SH-SY5Y (cell line): Measurements from ENCODE around the gene FSTL4.

Experiments
- GATA2 ChIP-seq: IDR thresholded peaks from 2 replicates; pipeline ENCODE4 v1.6.1; 2011; ENCODE audit warnings: mild to moderate bottlenecking, low read depth, low read length
- GATA3 ChIP-seq: IDR thresholded peaks from 2 replicates; pipeline ENCODE4 v1.6.1; 2011; ENCODE audit warnings: low read depth, mild to moderate bottlenecking, low read length, moderate library complexity

Gene FSTL4

DNA sequence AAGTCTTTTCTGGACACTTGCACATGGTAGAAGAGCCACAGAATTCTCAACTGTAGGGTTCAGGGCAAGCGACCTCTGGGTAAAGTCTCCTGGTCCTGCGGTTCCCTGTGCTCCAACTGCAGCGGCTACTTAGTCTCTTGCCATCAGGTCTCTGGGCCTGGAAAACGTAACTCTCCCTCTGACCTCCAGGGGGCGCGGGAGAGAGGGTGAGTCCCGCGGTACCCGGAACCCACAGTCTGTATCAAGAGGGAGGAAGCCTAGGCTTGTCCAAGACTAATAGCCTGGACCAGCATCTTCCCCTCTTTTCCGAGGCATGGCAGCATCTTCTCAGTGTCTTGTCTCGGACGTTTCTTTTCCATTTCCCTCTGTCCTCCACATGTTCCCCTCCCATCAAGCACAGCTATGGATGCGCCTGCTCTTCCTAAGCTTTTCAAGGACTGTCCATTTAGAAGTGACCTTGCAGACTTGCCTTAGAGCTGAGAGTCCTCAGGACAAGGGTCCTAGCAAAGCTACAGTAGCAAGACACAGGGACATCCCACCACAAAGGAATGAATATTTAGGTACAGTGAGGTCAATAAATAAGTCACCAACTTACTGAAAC is 59.3 kb downstream of the FSTL4 start:
- TF ChIP-seq GATA2 (no peak), GATA3 (no peak)

DNA sequence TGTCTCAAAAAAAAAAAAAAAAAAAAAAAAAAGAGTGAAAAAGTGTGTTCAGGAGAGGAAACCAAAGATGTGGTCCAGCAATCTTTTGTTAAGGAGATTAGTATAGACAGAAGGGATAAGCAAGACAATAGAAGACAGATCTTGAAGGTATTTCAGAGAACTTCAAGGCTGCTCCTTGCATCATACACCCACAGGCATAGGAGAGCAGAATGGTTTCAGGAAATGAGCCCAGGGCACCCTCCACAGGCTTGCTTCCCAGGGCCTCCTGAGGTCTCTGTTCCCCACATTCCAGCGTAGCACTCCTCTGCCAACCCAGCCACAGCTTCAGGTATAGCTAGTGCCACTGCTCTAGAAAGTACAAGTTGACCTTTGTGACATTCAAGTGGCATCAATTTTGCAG is 65.8 kb downstream of the FSTL4 start:
- TF ChIP-seq GATA2 (no peak), GATA3 (no peak)

DNA sequence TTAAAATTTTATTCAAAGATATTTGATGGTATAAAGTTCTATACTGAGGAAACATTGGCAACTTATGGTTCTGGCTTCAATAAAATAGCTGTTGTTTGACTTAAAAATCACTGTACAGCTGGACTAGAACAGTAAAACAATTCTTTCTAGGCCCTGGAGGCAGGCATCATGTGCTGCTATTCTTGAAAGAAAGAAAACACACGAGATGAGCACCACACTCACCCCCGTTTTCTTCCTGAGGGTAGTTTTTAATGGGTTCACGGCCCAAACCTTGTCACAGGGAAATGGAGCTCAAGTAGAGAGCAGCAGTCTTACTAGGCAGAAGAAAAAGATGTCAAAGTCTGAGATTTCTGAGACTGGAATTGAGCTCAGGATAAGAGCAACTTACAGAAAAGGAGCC is 68.0 kb downstream of the FSTL4 start:
- TF ChIP-seq GATA2 (no peak), GATA3 (no peak)

DNA sequence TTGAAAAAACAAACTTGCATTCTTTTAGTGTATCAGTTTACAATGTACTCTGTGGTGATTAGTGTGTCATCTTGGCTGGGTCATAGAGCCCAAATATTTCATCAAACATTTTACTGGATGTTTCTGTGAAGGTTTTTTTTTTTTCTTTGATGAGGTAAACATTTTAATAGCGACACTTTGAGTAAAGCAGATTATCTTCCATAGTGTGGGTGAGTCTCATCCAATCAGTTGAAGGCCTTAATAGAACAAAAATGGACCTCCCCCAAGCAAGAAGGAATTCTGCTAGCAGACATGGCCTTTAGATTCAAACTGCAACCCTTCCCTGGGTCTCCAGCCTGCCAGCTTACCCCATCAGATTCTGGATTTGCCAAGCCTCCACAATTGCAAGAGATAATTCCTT is 72.5 kb downstream of the FSTL4 start:
- TF ChIP-seq GATA2 (no peak), GATA3 (no peak)

DNA sequence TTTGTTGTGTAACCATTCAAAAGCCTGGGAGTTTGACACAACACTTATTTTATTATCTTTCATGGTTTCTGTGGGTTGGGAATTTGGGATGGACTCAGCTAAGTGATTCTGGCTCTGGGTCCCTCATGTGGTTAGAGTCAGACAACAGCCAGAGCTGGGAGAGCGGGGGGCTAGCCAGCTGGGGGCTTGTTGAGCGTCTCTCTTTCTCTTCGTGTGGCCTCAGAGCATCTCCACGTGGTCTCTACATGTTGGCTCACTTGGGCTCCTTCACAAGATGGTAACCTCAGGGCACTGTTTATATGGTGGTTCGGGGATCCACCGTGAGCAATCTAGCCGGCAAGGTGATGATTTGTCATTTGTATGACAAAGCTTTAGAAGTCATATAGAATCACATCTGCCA is 73.6 kb downstream of the FSTL4 start:
- TF ChIP-seq GATA2 (no peak), GATA3 (no peak)

DNA sequence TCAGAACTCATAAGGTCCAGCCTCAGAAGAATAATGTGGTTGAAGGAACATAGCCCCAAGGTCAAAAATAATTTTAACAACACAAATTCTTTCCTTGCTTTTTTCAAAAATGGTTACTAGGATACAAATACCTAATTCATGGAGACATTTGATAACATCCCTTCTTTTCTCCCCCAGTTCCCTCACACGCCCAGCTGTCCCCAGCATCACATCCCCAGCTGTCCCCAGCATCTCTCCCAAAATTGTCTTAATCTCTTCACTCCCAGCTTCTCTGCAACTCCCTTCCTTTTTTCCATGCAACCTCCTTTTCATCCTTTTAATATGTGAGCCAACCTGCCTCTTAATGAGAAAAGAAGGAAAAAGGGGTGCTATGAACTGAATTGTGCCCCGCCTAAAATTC is 77.8 kb downstream of the FSTL4 start:
- TF ChIP-seq GATA2: no peak
- TF ChIP-seq GATA3: no peak

DNA sequence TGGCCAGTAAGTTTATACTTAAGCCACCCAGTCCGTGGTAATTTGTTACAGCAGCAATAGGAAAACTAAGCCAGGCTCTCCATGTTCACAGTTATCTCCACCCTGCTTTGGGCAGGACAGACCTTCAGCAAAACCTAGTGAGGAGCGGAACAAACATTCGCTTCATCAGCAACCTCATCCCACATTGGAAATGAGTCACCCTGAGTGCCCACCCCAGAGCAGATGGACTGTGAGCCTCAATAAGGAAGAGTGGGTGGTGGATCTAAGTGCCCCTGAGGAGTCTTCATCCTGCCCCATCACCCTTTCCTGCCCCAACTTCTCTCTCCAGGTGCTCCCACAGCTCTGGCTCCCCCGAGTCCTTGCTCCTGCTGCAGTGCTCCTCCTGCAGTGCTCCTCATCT is 78.8 kb downstream of the FSTL4 start:
- TF ChIP-seq GATA2 (no peak), GATA3 (no peak)

DNA sequence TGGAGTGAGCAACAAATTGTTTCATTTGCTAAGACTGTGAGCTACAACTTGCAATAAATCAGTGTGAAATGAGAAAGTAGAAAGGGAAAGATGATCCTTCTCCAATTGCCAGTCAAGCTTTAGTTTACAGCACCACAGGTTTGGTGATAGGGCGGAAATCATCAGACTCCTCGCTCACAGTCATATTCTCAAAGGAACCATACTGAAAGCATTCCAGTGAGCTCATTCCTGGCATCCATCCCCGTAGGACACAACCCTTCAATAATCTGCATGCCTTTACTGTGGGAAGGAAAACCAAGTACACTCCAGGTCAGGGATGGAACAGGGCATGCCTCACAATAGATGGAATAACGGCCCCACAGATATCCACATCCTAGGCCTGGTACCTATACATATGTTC is 80.7 kb downstream of the FSTL4 start:
- TF ChIP-seq GATA2 (no peak), GATA3 (no peak)

DNA sequence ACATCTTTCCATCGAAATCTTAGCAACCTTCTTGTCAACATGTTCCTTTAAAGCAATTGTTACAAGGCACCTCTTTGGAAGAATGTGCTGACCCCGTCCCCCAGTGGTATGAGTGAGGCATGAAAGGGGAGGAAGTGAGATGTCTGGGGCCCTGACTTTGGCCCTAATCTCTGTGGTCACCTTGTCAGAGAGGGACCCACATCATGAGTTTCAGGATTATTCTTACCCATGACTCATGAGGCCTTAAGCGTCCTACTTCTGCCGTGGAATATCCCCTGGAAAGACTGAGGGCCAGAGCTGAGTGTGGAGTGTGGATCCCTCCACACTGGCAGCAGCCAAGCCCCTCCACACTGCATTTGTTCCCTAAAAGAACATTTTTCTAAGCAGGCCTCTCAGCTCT is 81.2 kb downstream of the FSTL4 start:
- no peak for TF ChIP-seq GATA3

DNA sequence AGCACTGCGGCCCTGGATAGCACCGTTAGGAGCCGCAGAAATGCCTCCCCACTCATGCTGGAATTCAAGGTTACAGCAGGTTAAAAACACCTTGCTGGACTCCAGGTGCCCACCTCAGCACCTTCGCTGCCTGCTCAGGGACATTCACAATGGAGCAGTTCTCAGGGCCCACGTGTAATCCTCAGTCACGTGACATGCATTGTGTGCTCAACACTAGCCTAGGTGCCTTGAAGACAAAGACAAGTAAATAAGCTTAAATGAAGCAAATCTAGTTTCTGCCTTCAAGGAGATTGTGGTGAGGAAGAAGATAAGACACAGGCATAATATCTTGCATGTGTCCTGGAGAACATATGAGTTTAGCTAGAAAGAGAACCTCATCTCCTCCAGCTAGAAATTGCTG is 82.1 kb downstream of the FSTL4 start:
- TF ChIP-seq GATA3 (no peak), GATA2 (no peak)

DNA sequence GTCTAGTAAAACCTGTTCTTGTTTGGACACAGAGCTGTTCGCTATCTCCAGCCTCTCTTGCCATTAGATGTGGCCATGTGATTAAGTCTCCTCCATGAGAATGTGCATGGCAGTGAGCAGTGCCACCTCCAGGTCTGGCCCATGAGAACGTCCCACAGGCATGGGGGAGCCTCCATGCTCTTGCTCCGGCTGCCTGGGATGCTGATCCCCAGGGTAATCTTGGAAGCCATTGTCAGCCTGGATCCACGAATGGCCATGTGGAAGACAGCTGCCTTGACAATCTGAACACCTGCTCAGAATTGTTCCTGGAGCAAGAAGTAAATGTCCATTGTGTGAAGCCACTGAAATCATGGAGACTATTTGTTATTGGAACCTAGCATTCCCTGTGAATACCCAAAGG is 83.5 kb downstream of the FSTL4 start:
- no peak for TF ChIP-seq GATA2
- no peak for TF ChIP-seq GATA3

DNA sequence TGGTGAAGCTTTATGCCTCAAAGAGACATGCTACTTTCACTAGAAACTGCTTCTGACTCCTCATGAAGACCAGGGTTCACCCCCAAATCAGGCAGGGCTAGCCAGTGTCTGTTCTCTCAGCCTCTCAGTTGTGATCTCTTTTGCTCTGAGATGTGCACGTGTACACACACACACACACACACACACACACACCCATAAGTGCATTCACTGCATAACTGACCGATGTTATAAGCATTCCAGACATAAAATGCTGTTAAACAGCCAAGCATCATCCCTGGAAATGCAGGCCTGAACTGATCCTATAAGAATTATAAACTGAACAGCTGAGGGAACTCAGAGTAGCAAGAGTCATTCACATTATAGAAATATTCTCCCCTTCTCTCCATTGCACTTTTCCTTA is 85.0 kb downstream of the FSTL4 start:
- TF ChIP-seq GATA3 (no peak), GATA2 (no peak)

DNA sequence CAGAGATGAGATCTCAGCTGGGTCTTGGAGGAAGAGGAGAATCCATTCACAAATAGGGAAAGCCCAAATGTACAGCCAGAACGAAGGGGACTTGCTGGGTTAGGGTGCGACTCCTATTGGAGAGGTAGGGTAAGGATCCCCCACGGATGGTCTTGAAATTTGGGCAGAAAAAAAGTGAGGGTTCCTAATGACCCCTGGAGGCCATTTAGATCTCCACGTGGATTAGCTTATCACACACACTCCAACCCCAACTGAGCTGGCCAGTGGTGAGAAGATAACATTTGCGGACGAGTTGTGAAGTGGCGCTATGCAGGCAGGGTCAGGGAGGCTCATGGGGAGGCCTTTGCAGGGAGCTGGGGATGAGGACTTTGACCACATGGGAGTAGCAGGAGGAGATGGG is 86.0 kb downstream of the FSTL4 start:
- no peak for TF ChIP-seq GATA2
- no peak for TF ChIP-seq GATA3

DNA sequence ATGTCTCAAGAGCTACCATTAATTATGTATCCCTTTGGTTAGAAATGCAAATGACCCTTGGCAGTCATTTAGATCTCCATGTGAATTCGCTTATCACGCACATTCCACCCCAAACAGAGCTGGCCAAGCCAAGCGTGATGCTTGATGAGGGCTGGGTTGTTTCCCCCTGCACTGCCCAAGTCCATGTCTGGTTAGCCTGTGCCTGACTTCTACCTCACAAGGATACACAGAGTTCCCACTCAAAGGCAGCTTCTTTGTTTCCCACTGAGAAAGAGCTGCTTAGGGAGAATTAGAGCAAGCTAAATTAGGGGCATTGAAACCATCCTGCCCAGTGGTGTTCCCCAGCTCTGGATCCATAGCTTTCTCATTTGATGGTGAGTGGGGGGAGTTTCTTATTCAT is 87.2 kb downstream of the FSTL4 start:
- TF ChIP-seq GATA2: no peak
- TF ChIP-seq GATA3: no peak

DNA sequence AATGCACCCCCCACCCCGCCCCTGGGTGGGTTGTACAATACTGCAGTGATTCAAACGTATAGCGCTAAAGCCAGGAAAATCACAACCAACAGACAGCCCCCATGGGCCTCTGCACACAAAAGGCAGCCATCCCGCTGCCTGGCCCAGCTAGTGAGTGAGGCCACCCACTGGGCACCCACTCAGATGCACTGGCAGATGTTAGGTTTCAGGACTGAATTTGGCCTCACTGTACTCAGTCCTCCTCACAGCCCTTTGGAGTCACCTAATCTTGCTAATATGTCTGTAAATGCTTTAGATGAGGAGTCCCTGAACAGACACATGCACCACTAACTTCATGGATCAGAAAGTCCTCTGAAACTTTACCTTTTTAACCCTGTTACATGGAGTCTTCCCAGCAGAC is 87.7 kb downstream of the FSTL4 start:
- TF ChIP-seq GATA3 (no peak), GATA2 (no peak)

DNA sequence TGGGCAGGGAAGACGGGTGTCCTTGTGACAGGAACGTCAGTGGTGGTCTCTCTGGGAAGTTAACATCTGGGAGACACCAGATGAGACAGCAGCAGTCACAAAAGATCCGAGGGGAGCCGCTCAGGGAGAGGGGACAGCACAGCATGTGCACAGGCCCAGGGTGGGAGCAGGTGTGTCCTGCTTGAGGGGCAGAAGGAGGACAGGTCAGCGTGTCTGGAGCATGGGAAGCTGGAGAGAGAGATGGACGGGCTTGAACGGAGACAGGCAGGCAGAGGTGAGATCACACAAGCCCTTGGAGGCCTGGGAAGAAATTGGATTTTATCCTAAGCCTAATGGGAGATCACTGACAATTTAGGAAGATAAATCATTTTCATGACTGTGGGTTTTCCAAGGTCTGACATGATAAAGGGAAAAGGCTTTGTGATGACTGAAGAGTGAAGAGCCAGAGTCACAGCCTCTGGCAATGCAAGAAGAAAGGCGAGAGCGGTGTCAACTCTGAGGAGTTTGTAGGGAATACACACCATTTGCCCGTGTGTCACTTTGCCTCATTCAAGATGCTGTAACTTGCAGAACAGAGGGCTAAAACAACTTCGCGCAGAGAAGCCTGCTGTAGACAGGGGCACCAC is 88.3 kb downstream of the FSTL4 start:
- no peak for TF ChIP-seq GATA2
- TF ChIP-seq GATA3: no peak
